ENCODE measurements around the gene OR4Q3. TPM values are rescaled to one million over a fixed set of nuclear protein-coding genes. Genes with fewer than 3 reads are reported as not detected.
"Not testable (repeated sequence)": the region's sequence is repeated elsewhere in the genome, so short reads cannot be mapped to it uniquely, and the experiment has no call there.

OR4Q3 gene
- total and polyA plus RNA-seq, 2 donors (not counting 3 experiments of a cell fraction or from before 2014, with no cell fraction given): not detected

DNA sequence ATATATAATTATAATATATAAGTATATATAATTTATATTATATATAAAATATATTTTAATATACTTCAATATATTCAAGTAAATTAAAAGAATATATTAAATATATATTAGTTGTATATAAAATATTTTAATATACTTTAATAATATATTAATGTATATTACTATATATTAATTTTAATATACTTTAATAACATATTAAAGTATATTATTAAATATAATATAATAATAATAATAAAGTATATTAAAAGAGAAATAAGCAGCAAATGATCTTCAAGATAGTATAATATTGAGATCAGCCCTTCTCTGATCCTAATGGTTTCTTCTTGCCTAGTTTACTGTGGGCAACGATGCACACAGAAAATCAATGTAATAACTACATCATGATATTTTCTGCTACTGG lies 32.2 kb downstream of the OR4Q3 start:
- ChIA-PET POLR2A (no interaction called here), CTCF (no interaction called here)
- dilution Hi-C loops (cut with MboI; ENCODE audit: extremely low pct_ligation_motif_present, low sequenced_read_pairs) (no loop called here), intact Hi-C loops (cut with micrococcal nuclease) (no loop called here)
- Histone ChIP-seq H3K4me3 (replicated peaks in 1 of 3; ENCODE audit: insufficient read depth in 1 of 3, low read depth in 1 of 3, low read length in 3 of 3) (no peak overlapping the region), H3K27ac (ENCODE audit: insufficient read depth, low read depth, low read length) (no peak overlapping the region), H3K9me3 (replicated peaks; ENCODE audit: control insufficient read depth, insufficient read depth, low read length) (no peaks in the 10 kb centered on the region), H3K9ac (replicated peaks; ENCODE audit: extremely low read depth, insufficient read depth, low read length) (no peak overlapping the region), H3K9me1 (replicated peaks; ENCODE audit: control insufficient read depth, extremely low read depth, insufficient read depth, low read length) (no peaks in the 10 kb centered on the region), H3K36me3 (ENCODE audit: control insufficient read depth in 2 of 2, extremely low read depth in 1 of 2, insufficient read depth in 2 of 2, low read length in 2 of 2) (no peaks in the 10 kb centered on the region), H3K4me1 (ENCODE audit: control insufficient read depth, extremely low read depth, insufficient read depth, low read length) (no peaks in the 10 kb centered on the region), H3K79me2 (ENCODE audit: control insufficient read depth, insufficient read depth, low read length) (no peaks in the 10 kb centered on the region), H3K27me3 (ENCODE audit: control insufficient read depth in 2 of 2, insufficient read depth in 2 of 2, low read length in 2 of 2) (no peaks in the 10 kb centered on the region), H4K20me1 (replicated peaks; ENCODE audit: control insufficient read depth, extremely low read depth, insufficient read depth, low read length) (no peaks in the 10 kb centered on the region), H2AFZ (ENCODE audit: low read depth, low read length) (no peak overlapping the region), H3K4me2 (ENCODE audit: insufficient read depth, low read length) (no peak overlapping the region)
- FAIRE-seq: no peak
- TF ChIP-seq MYC (IDR thresholded peaks at IDR 0.05; ENCODE audit: low read depth, low read length): no peak
- TF ChIP-seq GATA2 (IDR thresholded peaks at IDR 0.05; ENCODE audit: insufficient read depth, insufficient read length, low read depth, low read length): no peak
- TF ChIP-seq, protein P1, sequence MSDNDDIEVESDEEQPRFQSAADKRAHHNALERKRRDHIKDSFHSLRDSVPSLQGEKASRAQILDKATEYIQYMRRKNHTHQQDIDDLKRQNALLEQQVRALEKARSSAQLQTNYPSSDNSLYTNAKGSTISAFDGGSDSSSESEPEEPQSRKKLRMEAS (IDR thresholded peaks at IDR 0.05; ENCODE audit: insufficient read depth, insufficient read length): no peak
- DNase-seq (ENCODE audit: low read depth, low spot score): no peak
- no TSS peak for BruUV-seq (replicated peaks)

DNA sequence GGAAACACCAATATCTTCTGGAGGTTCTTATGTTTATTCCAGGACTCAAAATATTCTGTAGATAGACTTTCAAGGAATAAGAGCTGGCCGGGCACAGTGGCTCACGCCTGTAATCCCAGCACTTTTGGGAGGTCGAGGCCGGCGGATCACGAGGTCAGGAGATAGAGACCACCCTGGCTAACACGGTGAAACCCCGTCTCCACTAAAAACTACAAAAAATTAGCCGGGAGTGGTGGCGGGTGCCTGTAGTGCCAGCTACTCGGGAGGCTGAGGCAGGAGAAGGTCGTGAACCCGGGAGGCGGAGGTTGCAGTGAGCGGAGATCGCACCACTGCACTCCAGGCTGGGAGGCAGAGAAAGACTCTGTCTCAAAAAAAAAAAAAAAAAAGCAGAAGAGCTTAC lies 42.5 kb downstream of the OR4Q3 start:
- H4K20me1 ChIP-seq (replicated peaks; ENCODE audit: control insufficient read depth, extremely low read depth, insufficient read depth, low read length); CTCF ChIA-PET; H3K4me2 ChIP-seq (ENCODE audit: insufficient read depth, low read length); H3K79me2 ChIP-seq (ENCODE audit: control insufficient read depth, insufficient read depth, low read length); intact Hi-C loops (cut with micrococcal nuclease); H3K9ac ChIP-seq (replicated peaks; ENCODE audit: extremely low read depth, insufficient read depth, low read length); H3K36me3 ChIP-seq (ENCODE audit: control insufficient read depth in 2 of 2, extremely low read depth in 1 of 2, insufficient read depth in 2 of 2, low read length in 2 of 2); H3K9me3 ChIP-seq (replicated peaks; ENCODE audit: control insufficient read depth, insufficient read depth, low read length); H3K27ac ChIP-seq (ENCODE audit: insufficient read depth, low read depth, low read length); BruUV-seq (replicated peaks); H3K9me1 ChIP-seq (replicated peaks; ENCODE audit: control insufficient read depth, extremely low read depth, insufficient read depth, low read length); H3K4me3 ChIP-seq (replicated peaks in 1 of 3; ENCODE audit: insufficient read depth in 1 of 3, low read depth in 1 of 3, low read length in 3 of 3); H2AFZ ChIP-seq (ENCODE audit: low read depth, low read length); FAIRE-seq; dilution Hi-C loops (cut with MboI; ENCODE audit: extremely low pct_ligation_motif_present, low sequenced_read_pairs); POLR2A ChIA-PET; H3K4me1 ChIP-seq (ENCODE audit: control insufficient read depth, extremely low read depth, insufficient read depth, low read length); H3K27me3 ChIP-seq (ENCODE audit: control insufficient read depth in 2 of 2, insufficient read depth in 2 of 2, low read length in 2 of 2); DNase-seq (ENCODE audit: low read depth, low spot score): not testable (repeated sequence)

DNA sequence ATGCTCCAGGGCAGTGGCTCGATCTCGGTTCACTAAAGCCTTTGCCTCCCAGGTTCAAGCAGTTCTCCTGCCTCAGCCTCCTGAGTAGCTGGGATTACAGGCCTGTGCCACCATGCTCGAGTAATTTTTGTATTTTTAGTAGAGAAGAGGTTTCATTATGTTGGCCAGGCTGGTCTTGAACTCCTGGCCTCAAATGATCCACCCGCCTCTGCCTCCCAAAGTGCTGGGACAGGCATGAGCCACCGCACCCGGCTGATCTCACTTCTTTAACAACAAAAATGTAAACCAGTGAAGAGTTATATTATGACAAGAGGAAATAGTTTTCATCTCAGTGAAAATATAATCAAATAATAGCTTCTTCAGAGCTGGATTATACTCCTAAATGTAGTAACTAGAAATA lies 43.9 kb downstream of the OR4Q3 start:
- H3K4me3 ChIP-seq (replicated peaks in 1 of 3; ENCODE audit: insufficient read depth in 1 of 3, low read depth in 1 of 3, low read length in 3 of 3); BruUV-seq (replicated peaks); H3K36me3 ChIP-seq (ENCODE audit: control insufficient read depth in 2 of 2, extremely low read depth in 1 of 2, insufficient read depth in 2 of 2, low read length in 2 of 2); H3K4me2 ChIP-seq (ENCODE audit: insufficient read depth, low read length); FAIRE-seq; H2AFZ ChIP-seq (ENCODE audit: low read depth, low read length); H3K79me2 ChIP-seq (ENCODE audit: control insufficient read depth, insufficient read depth, low read length); intact Hi-C loops (cut with micrococcal nuclease); CTCF ChIA-PET; H3K27ac ChIP-seq (ENCODE audit: insufficient read depth, low read depth, low read length); H4K20me1 ChIP-seq (replicated peaks; ENCODE audit: control insufficient read depth, extremely low read depth, insufficient read depth, low read length); POLR2A ChIA-PET; H3K4me1 ChIP-seq (ENCODE audit: control insufficient read depth, extremely low read depth, insufficient read depth, low read length); H3K9me3 ChIP-seq (replicated peaks; ENCODE audit: control insufficient read depth, insufficient read depth, low read length); H3K9me1 ChIP-seq (replicated peaks; ENCODE audit: control insufficient read depth, extremely low read depth, insufficient read depth, low read length); DNase-seq (ENCODE audit: low read depth, low spot score); dilution Hi-C loops (cut with MboI; ENCODE audit: extremely low pct_ligation_motif_present, low sequenced_read_pairs); H3K27me3 ChIP-seq (ENCODE audit: control insufficient read depth in 2 of 2, insufficient read depth in 2 of 2, low read length in 2 of 2); H3K9ac ChIP-seq (replicated peaks; ENCODE audit: extremely low read depth, insufficient read depth, low read length): not testable (repeated sequence)

DNA sequence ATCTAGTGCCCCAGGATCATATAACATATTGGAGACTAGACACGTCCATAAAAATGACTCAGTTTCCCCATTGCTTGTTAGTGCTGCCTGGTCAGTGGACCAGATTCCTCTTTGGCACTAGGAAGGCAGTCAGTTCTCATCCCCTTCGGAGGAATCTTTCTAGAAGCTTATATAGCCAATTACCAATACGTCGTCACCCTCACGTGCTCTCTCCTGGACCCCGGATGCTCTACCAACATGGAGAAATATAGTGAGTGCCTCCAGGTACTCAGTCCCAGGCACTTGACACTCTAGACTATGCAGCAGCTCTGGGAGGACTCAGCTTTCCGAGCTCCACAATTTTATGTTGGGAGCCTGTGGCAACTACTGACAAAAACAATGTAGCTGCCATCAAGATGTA lies 44.8 kb downstream of the OR4Q3 start:
- H3K4me2 ChIP-seq (ENCODE audit: insufficient read depth, low read length); BruUV-seq (replicated peaks); CTCF ChIA-PET; H2AFZ ChIP-seq (ENCODE audit: low read depth, low read length); H3K27me3 ChIP-seq (ENCODE audit: control insufficient read depth in 2 of 2, insufficient read depth in 2 of 2, low read length in 2 of 2); H3K9me1 ChIP-seq (replicated peaks; ENCODE audit: control insufficient read depth, extremely low read depth, insufficient read depth, low read length); H3K4me3 ChIP-seq (replicated peaks in 1 of 3; ENCODE audit: insufficient read depth in 1 of 3, low read depth in 1 of 3, low read length in 3 of 3); H3K9ac ChIP-seq (replicated peaks; ENCODE audit: extremely low read depth, insufficient read depth, low read length); H3K4me1 ChIP-seq (ENCODE audit: control insufficient read depth, extremely low read depth, insufficient read depth, low read length); H4K20me1 ChIP-seq (replicated peaks; ENCODE audit: control insufficient read depth, extremely low read depth, insufficient read depth, low read length); H3K9me3 ChIP-seq (replicated peaks; ENCODE audit: control insufficient read depth, insufficient read depth, low read length); POLR2A ChIA-PET; DNase-seq (ENCODE audit: low read depth, low spot score); FAIRE-seq; H3K36me3 ChIP-seq (ENCODE audit: control insufficient read depth in 2 of 2, extremely low read depth in 1 of 2, insufficient read depth in 2 of 2, low read length in 2 of 2); intact Hi-C loops (cut with micrococcal nuclease); dilution Hi-C loops (cut with MboI; ENCODE audit: extremely low pct_ligation_motif_present, low sequenced_read_pairs); H3K79me2 ChIP-seq (ENCODE audit: control insufficient read depth, insufficient read depth, low read length); H3K27ac ChIP-seq (ENCODE audit: insufficient read depth, low read depth, low read length): not testable (repeated sequence)
